GM12892 (cell line): ENCODE measurements around the gene ATG16L2.

ENCODE experiments used
- DNase-seq: peaks from one replicate; pipeline ENCODE4 v3.0.0; 2011; ENCODE audit not compliant: insufficient read length
- FAIRE-seq: peaks from 2 replicates; lab custom pipeline; 2011; peaks lifted over from hg19 to GRCh38; lab: Jason Lieb, UNC
- POLR2A ChIP-seq: IDR thresholded peaks from 2 replicates; pipeline ENCODE4 v1.6.1; 2011; ENCODE audit warnings: low read depth, low read length, control low read depth
- POLR2AphosphoS5 ChIP-seq: IDR thresholded peaks from 2 replicates; pipeline ENCODE4 v1.6.1; 2011; ENCODE audit warnings: low read depth, low read length, control low read depth
- TAF1 ChIP-seq: IDR thresholded peaks from 2 replicates; pipeline ENCODE4 v1.6.1; 2011; ENCODE audit warnings: low read depth, mild to moderate bottlenecking, control low read depth, low read length, borderline replicate concordance

ATG16L2 gene

DNA sequence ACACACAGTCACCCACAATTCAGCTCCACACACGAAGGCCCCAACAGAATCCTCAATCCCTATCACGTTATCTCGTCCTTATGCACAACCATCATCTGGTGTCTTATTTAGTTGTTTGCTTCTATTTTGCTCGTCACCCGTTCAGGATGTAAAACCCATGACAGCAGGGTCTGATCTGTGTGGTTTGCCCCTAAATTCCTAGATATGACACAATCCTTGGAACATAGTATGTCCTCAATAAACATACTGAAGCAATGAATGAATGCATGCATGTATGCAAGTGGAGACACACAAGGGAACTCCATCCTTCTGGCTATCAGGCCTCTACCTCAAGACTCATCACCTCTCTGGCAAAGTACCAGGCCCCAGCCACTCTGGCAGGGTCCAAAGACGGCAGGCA is 40.5 kb upstream of the ATG16L2 start:
- DNase-seq (no peak), FAIRE-seq (no peak)
- TF ChIP-seq POLR2A (no peak), TAF1 (no peak), POLR2AphosphoS5 (no peak)

- DNase-seq = no peak
- TF ChIP-seq POLR2A (no peak), POLR2AphosphoS5 (no peak), TAF1 (no peak)
- FAIRE-seq = no peak
Observed at GRCh38 chr11:72774499-72774898, 39.7 kb upstream of the ATG16L2 start.

DNA sequence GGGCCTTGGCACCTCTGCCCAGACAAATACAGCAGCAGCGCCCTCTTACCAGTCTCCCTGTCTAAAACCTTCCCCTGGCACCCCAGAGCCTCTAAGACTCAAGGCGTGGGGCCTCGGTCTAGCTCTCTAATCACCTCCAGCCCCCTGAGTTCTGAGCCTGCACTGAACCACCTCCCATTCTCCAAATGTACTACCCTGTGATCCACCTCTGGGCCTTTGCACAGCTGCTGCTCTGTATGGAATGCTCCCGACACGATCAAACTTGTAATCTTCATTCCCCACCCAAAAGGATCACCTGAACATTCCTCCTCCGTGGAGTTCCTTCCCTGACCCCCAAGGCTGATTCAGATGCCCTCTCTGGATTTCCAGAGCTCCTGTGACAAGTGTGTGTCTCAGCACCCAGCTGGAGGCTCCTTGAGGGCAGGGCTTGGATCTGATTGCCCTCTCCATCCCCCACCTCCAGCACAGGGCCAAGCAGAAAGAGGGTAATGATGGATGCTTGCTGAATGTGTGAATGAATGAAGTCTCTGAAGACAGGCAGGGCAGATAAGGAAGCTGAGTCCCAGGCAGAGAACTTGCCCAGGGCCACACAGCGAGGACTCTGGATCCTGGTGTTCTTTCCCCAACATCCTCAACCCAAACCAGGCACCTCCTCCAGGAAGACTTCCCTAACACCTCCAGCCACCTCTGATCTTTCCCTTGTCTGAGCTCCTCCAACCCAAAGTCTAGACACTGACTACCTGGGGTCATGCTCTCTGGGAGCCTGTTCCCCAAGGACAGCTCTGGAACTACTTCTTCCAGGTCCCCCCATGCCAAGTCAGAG is 38.7 kb upstream of the ATG16L2 start:
- no peak for FAIRE-seq
- no peak for DNase-seq
- no peak for TF ChIP-seq POLR2AphosphoS5
- no peak for TF ChIP-seq TAF1
- no peak for TF ChIP-seq POLR2A

GRCh38 chr11:72776117-72776843 is 37.9 kb upstream of the ATG16L2 start:
- FAIRE-seq = no peak
- no peak for TF ChIP-seq POLR2A
- no peak for TF ChIP-seq POLR2AphosphoS5
- no peak for TF ChIP-seq TAF1
- DNase-seq = no peak

- no peak for TF ChIP-seq POLR2A
- no peak for TF ChIP-seq TAF1
- TF ChIP-seq POLR2AphosphoS5 = no peak
- no peak for FAIRE-seq
Observed at GRCh38 chr11:72776844-72777754, 37.1 kb upstream of the ATG16L2 start.

DNA sequence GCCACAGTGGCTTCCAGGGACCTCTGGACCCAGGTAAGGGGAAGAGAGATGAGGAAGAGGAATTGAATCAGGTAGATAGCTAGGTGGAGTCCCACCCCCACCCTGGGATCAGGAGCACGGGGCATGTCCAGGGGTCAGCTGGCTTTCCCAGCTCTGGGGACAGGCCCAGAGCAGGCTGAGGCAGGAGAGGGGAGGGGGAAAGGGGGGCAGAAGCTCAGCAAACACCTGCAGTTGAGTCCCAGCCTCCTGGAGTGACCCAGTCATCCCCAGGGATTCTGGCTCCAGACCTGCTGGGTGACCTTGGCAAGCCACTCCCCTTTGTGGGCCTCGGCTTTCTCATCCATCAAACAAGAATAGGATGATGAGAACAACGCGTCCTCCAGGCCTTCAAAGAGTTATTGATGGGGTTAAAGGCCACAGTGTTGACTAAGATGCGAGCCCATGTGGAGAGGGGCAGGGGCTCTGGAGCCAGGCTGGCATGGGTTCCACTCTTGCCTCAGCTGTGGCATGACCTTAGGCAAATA is 36.4 kb upstream of the ATG16L2 start:
- TF ChIP-seq TAF1 = no peak
- TF ChIP-seq POLR2A = no peak
- no peak for TF ChIP-seq POLR2AphosphoS5
- FAIRE-seq = no peak

More at GRCh38 chr11:72776844-72777754, 37.1 kb upstream of the ATG16L2 start:
- DNase-seq = no peak

DNA sequence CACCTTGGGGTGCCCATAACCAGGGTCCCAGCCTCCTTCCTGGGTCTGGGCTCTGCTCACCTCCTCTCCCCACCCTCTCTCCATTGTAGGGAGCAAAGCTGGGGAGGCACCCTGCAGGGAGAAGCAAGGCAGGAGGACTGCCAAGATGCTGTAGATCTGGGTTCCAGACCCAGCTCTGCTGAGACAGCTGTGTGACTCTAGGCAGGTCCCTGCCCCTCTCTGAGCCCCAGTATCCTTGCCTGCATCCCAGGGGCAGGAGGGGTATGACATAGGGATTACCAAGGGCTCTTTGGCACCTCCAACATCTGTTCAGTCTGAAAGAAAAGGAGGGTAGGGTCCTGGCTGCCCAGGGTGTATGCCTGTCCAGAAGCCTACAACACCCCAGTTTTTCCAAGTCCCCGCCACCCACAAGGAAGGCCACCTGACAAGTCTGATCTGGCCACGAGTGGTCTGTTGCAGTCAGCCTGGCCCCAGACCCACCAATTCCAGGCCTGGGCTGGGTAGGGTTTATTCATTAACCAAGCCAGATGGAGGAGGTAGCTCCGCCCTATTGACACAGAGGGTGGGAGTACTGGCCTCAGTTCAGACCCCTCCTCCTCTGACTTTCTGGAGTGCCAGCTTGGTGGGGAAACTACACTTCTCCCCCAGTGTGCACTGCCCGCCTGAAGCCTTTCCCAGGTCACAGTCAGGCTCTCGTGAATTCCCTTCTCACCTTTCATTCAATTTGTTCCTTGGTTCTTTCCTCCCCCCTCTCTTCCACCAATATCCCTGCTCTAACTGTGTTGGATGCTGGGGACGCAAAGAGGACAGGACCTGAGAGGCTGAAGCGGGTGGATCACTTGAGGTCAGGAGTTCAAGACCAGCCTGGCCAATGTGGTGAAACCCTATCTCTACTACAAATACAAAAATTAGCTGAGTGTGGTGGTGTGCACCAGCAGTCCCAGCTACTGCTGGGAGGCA is 35.4 kb upstream of the ATG16L2 start:
- no peak for FAIRE-seq
- TF ChIP-seq POLR2A = no peak
- no peak for TF ChIP-seq POLR2AphosphoS5
- no peak for TF ChIP-seq TAF1
- DNase-seq = no peak

More for the DNA sequence above, 36.4 kb upstream of the ATG16L2 start:
- DNase-seq = no peak

- FAIRE-seq = no peak
- no peak for DNase-seq
- TF ChIP-seq POLR2AphosphoS5 = no peak
- TF ChIP-seq TAF1 = no peak
- TF ChIP-seq POLR2A = no peak
Observed at GRCh38 chr11:72779495-72780128, 34.6 kb upstream of the ATG16L2 start.

GRCh38 chr11:72780296-72781062 is 33.7 kb upstream of the ATG16L2 start:
- no peak for TF ChIP-seq POLR2A
- TF ChIP-seq TAF1 = no peak
- no peak for TF ChIP-seq POLR2AphosphoS5
- FAIRE-seq (peak; percentile 84), DNase-seq (no peak)
